Activated B cell treated with CpG ODN at 0.5 μM for 24 hours (primary cell): Measurements from ENCODE around the gene PSEN1. TPM values are rescaled to one million over a fixed set of nuclear protein-coding genes. Genes with fewer than 3 reads are reported as not detected.

Experiments
- ATAC-seq: fragments of 200-7000 bp; cut with Tn5 transposase; one replicate; pipeline ENCODE4 v1.10.0; 2021; ENCODE audit warnings: low read depth, mild to moderate bottlenecking, moderate library complexity
- CTCF ChIA-PET: fragments of 350-600 bp; sonication (Branson Sonifier 250); formaldehyde crosslinking; loops from one replicate; lab custom pipeline; 2021; ENCODE audit warnings: antibody characterized with exemption; lab: Charles Lee
- POLR2A ChIA-PET: fragments of 350-600 bp; sonication (Branson Sonifier 250); formaldehyde crosslinking; loops from one replicate; lab custom pipeline; 2021; ENCODE audit warnings: antibody characterized with exemption; lab: Charles Lee
- DNase-seq: peaks from one replicate; pipeline ENCODE4 v3.0.0; 2022
- H3K27ac Mint-ChIP-seq: one replicate; pipeline ENCODE4 v1.8.0; 2020; ENCODE audit warnings: mixed read lengths
- H3K27me3 Mint-ChIP-seq: one replicate; pipeline ENCODE4 v1.8.0; 2021; ENCODE audit warnings: mixed read lengths
- H3K36me3 Mint-ChIP-seq: one replicate; pipeline ENCODE4 v1.8.0; 2021; ENCODE audit warnings: low read depth, mixed read lengths
- H3K4me1 Mint-ChIP-seq: one replicate; pipeline ENCODE4 v1.8.0; 2021; ENCODE audit warnings: mixed read lengths
- H3K4me3 Mint-ChIP-seq: one replicate; pipeline ENCODE4 v1.8.0; 2020; ENCODE audit warnings: mild to moderate bottlenecking, mixed read lengths
- H3K9me3 Mint-ChIP-seq: one replicate; pipeline ENCODE4 v1.8.0; 2020; ENCODE audit warnings: mixed read lengths
- CTCF ChIP-seq: fragments of 200-600 bp; IDR thresholded peaks from one replicate; pipeline ENCODE4 v1.8.0; 2022; ENCODE audit warnings: antibody characterized with exemption, mild to moderate bottlenecking
- intact Hi-C: fragments of 100-400 bp; cut with micrococcal nuclease; formaldehyde crosslinking; loops from one replicate; pipeline ENCODE4 v1.15.1; 2024
- total RNA-seq: library from RNA; stranded (reverse); gene quantifications from 2 replicates; pipeline ENCODE4 v1.2.3, GENCODE V29; 2022

Gene PSEN1
- total RNA-seq, 1 donor from 2014 or later, result 38.6 TPM

GRCh38 chr14:73230051-73230450 lies 93.7 kb downstream of the PSEN1 start:
- ATAC-seq, result no peak
- Mint-ChIP-seq H3K4me1 (peaks cover 3% of the 10 kb centered on the region), H3K9me3 (no peaks in the 10 kb centered on the region), H3K27me3 (peaks cover 14% of the 10 kb centered on the region), H3K27ac (no peak overlapping the region), H3K4me3 (no peak overlapping the region), H3K36me3 (peaks cover 28% of the 10 kb centered on the region)
- POLR2A ChIA-PET, result interaction anchor here (0.7 kb wide), 1 partner anchor 261 kb away, joined by 6 read pairs; the partner anchor contains the start of gene RIOX1
- intact Hi-C loops, result no loop called here
- CTCF ChIA-PET, result no interaction called here
- no peak for TF ChIP-seq CTCF
- DNase-seq, result no peak

GRCh38 chr14:73231981-73232851 lies 95.9 kb downstream of the PSEN1 start:
- no peak for TF ChIP-seq CTCF
- CTCF ChIA-PET, result interaction anchor here (1.1 to 2.0 kb wide), 2 partner anchors 63 to 239 kb away, joined by 4 to 7 read pairs; no protein-coding TSS in a partner anchor
- DNase-seq (no peak), ATAC-seq (no peak)
- Mint-ChIP-seq H3K4me1 (peaks cover 20% of the 10 kb centered on the region), H3K9me3 (no peaks in the 10 kb centered on the region), H3K36me3 (peaks cover 16% of the 10 kb centered on the region), H3K27ac (no peak overlapping the region), H3K4me3 (no peak overlapping the region), H3K27me3 (peaks cover 28% of the 10 kb centered on the region)
- intact Hi-C loops, result loop anchor here (1.0 kb wide), 1 partner anchor 240 kb away; no protein-coding TSS in a partner anchor
- POLR2A ChIA-PET, result interaction anchor here (1.1 kb wide), 1 partner anchor 14 kb away, joined by 3 read pairs; no protein-coding TSS in a partner anchor

- ChIA-PET POLR2A (no interaction called here), CTCF (interaction anchor here (1.1 to 2.0 kb wide), 2 partner anchors 62 to 239 kb away, joined by 4 to 7 read pairs; no protein-coding TSS in a partner anchor)
- no peak for TF ChIP-seq CTCF
- ATAC-seq (no peak), DNase-seq (no peak)
- no peak overlapping the region for H3K4me3 Mint-ChIP-seq
- intact Hi-C loops, result loop anchor here (1.0 kb wide), 1 partner anchor 239 kb away; no protein-coding TSS in a partner anchor
- H3K27me3 Mint-ChIP-seq, result peaks cover 28% of the 10 kb centered on the region
- peak overlapping the region; percentile 4 for H3K27ac Mint-ChIP-seq
- H3K4me1 Mint-ChIP-seq, result peaks cover 20% of the 10 kb centered on the region
- H3K9me3 Mint-ChIP-seq, result no peaks in the 10 kb centered on the region
- H3K36me3 Mint-ChIP-seq, result peaks cover 9% of the 10 kb centered on the region
Measured at GRCh38 chr14:73232984-73233383, 96.7 kb downstream of the PSEN1 start.

GRCh38 chr14:73233564-73233963 lies 97.3 kb downstream of the PSEN1 start:
- Mint-ChIP-seq H3K4me1 (peaks cover 22% of the 10 kb centered on the region), H3K27ac (no peak overlapping the region), H3K36me3 (peaks cover 8% of the 10 kb centered on the region), H3K9me3 (no peaks in the 10 kb centered on the region), H3K4me3 (no peak overlapping the region), H3K27me3 (peaks cover 32% of the 10 kb centered on the region)
- no peak for TF ChIP-seq CTCF
- intact Hi-C loops, result no loop called here
- no peak for ATAC-seq
- CTCF ChIA-PET, result no interaction called here
- POLR2A ChIA-PET, result no interaction called here
- no peak for DNase-seq

- Mint-ChIP-seq H3K4me3 (no peak overlapping the region), H3K4me1 (peaks cover 25% of the 10 kb centered on the region), H3K36me3 (peaks cover 4% of the 10 kb centered on the region), H3K27me3 (peaks cover 35% of the 10 kb centered on the region), H3K9me3 (no peaks in the 10 kb centered on the region), H3K27ac (no peak overlapping the region)
- ATAC-seq, result no peak
- no peak for DNase-seq
- no peak for TF ChIP-seq CTCF
- CTCF ChIA-PET, result no interaction called here
- intact Hi-C loops, result no loop called here
- POLR2A ChIA-PET, result no interaction called here
Measured at GRCh38 chr14:73234029-73234428, 97.7 kb downstream of the PSEN1 start.
